NT2/D1 (cell line): Measurements from ENCODE around the gene TRIP6.

Source experiments
- DNase-seq: peaks from one replicate; pipeline ENCODE4 v3.0.0-alpha.2; 2011; ENCODE audit warnings: low read depth, low spot score
- H3K27me3 ChIP-seq: 2 replicates; pipeline ENCODE4 v1.6.0; 2011; ENCODE audit warnings: mild to moderate bottlenecking; ENCODE audit not compliant: insufficient read length, insufficient read depth
- H3K36me3 ChIP-seq: 2 replicates; pipeline ENCODE4 v1.6.1; 2011; ENCODE audit warnings: mild to moderate bottlenecking, low read length, mixed read lengths; ENCODE audit not compliant: insufficient read depth, insufficient read length
- H3K4me1 ChIP-seq: 2 replicates; pipeline ENCODE4 v1.5.1; 2011; ENCODE audit not compliant: insufficient read depth, insufficient read length
- H3K4me3 ChIP-seq: 2 replicates; pipeline ENCODE4 v1.5.1; 2011; ENCODE audit warnings: low read depth; ENCODE audit not compliant: insufficient read length
- H3K9ac ChIP-seq: 2 replicates; pipeline ENCODE4 v1.6.0; 2011; ENCODE audit warnings: low read depth; ENCODE audit not compliant: insufficient read length
- H3K9me3 ChIP-seq: 2 replicates; pipeline ENCODE4 v1.5.1; 2011; ENCODE audit warnings: mild to moderate bottlenecking, low read length; ENCODE audit not compliant: insufficient read depth
- SUZ12 ChIP-seq: IDR thresholded peaks from 2 replicates; pipeline ENCODE4 v1.6.1; 2011; ENCODE audit not compliant: insufficient read length, insufficient read depth; ENCODE audit errors: extremely low read depth
- YY1 ChIP-seq: IDR thresholded peaks from 2 replicates; pipeline ENCODE4 v1.6.1; 2011; ENCODE audit not compliant: insufficient read length, insufficient read depth
- ZNF274 ChIP-seq: IDR thresholded peaks from 2 replicates; pipeline ENCODE4 v1.6.1; 2011; ENCODE audit warnings: mild to moderate bottlenecking, low read depth, low read length

The TRIP6 gene

DNA sequence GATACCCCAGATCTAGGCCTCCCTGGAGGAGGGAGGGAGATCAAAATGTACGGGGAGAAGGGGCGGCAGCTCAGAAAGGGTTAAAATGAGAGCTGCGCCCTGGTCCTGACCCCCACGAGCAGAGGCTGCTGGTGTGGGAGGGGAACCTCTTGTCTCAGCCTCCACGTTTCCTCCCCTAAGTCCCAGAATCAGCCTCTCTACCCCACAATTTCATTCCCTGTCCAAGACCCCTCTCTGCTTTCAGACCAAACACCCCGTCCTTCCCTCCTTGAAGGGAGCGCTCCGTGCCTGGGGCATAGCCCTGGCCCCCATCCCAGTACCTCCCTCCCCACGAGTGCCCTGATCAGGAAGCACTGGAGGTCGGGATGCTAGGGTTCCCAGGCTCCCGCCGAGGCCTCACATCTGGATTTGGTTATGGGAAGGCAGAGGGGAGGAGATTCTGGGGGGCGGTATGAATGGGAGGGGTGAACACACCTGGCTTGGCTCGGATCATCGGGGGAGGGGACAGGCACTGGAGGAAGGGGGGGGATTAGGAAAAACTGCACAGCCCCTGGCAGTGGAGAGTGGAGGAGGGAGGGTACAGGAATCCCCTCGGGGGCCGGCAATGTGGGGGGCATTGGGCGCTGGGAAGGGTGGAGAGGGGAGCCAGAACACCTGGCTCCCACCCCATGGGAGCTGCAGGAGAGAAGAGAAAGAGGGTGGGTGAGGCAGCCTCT lies 42.5 kb upstream of the TRIP6 start:
- Histone ChIP-seq H3K4me3 (peak overlapping the region; percentile 3), H3K36me3 (peaks cover 46% of the 10 kb centered on the region), H3K27me3 (no peaks in the 10 kb centered on the region), H3K9ac (peak overlapping the region; percentile 87), H3K9me3 (no peaks in the 10 kb centered on the region), H3K4me1 (peaks cover 10% of the 10 kb centered on the region)
- DNase-seq: no peak
- TF ChIP-seq YY1: no peak
- TF ChIP-seq SUZ12: no peak
- no peak for TF ChIP-seq ZNF274

GRCh38 chr7:100825215-100825671 lies 41.9 kb upstream of the TRIP6 start:
- Histone ChIP-seq H3K4me1 (peaks cover 7% of the 10 kb centered on the region), H3K27me3 (no peaks in the 10 kb centered on the region), H3K36me3 (peaks cover 40% of the 10 kb centered on the region), H3K9ac (peak overlapping the region; percentile 87), H3K4me3 (peak overlapping the region; percentile 66), H3K9me3 (no peaks in the 10 kb centered on the region)
- TF ChIP-seq ZNF274 (no peak), YY1 (no peak), SUZ12 (no peak)
- no peak for DNase-seq

GRCh38 chr7:100825751-100826513 lies 41.3 kb upstream of the TRIP6 start:
- no peaks in the 10 kb centered on the region for H3K27me3 ChIP-seq
- DNase-seq: no peak
- peak overlapping the region; percentile 87 for H3K9ac ChIP-seq
- no peaks in the 10 kb centered on the region for H3K9me3 ChIP-seq
- peaks cover 7% of the 10 kb centered on the region for H3K4me1 ChIP-seq
- peaks cover 33% of the 10 kb centered on the region for H3K36me3 ChIP-seq
- peak overlapping the region; percentile 66 for H3K4me3 ChIP-seq
- TF ChIP-seq YY1 (no peak), ZNF274 (no peak), SUZ12 (no peak)

GRCh38 chr7:100826514-100827329 lies 40.5 kb upstream of the TRIP6 start:
- Histone ChIP-seq H3K36me3 (peaks cover 31% of the 10 kb centered on the region), H3K4me3 (peak overlapping the region; percentile 66), H3K27me3 (no peaks in the 10 kb centered on the region), H3K4me1 (peaks cover 7% of the 10 kb centered on the region), H3K9ac (peak overlapping the region; percentile 87), H3K9me3 (no peaks in the 10 kb centered on the region)
- TF ChIP-seq ZNF274 (no peak), SUZ12 (no peak), YY1 (no peak)
- no peak for DNase-seq

GRCh38 chr7:100827330-100828226 lies 39.6 kb upstream of the TRIP6 start, which contains the start of gene EPHB4:
Gene EPHB4 (minus strand): TSS chr7:100827523. CDS start chr7:100827030, 493 bp downstream.
- DNase-seq: peak; percentile 91

DNA sequence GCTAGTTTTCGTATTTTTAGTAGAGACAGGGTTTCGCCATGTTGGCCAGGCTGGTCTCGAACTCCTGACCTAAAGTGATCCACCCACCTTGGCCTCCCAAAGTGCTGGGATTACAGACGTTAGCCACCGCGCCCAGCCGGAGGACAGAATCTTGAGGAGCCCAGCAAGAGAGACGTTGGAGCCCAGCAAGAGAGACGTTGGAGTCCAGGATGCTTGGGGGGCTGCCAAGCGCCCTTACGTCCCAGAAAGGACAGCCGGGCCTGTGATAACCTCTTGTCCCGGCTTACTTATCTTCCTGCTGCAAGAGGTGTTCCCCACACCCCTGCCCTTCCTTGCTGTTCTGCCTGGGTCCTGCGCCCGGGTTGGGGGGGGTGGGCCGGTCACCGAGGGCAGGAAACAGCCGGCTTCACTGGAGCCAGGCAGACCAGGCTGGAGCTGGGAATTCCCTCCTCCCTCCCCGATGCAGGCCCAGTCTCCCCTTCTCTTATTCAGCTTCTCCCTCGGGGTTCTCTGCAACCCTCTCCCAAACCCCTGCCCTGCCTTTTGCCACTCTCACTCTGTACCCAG lies 38.0 kb upstream of the TRIP6 start:
- Histone ChIP-seq H3K9me3 (no peaks in the 10 kb centered on the region), H3K9ac (peak overlapping the region; percentile 32), H3K4me3 (no peak overlapping the region), H3K27me3 (no peaks in the 10 kb centered on the region), H3K4me1 (peaks cover under 1% of the 10 kb centered on the region), H3K36me3 (peaks cover 7% of the 10 kb centered on the region)
- no peak for TF ChIP-seq SUZ12
- TF ChIP-seq YY1: no peak
- no peak for TF ChIP-seq ZNF274
- no peak for DNase-seq

More at GRCh38 chr7:100827330-100828226, 39.6 kb upstream of the TRIP6 start, which contains the start of gene EPHB4:
- Histone ChIP-seq H3K36me3 (peaks cover 24% of the 10 kb centered on the region), H3K4me1 (peaks cover 5% of the 10 kb centered on the region), H3K9me3 (no peaks in the 10 kb centered on the region), H3K4me3 (peak within 1 kb of the TSS; percentile 66), H3K9ac (peak within 1 kb of the TSS; percentile 87), H3K27me3 (no peaks in the 10 kb centered on the region)
- TF ChIP-seq YY1 (no peak), ZNF274 (no peak), SUZ12 (no peak)
